ENCODE results near the gene APEH.
A peak's percentile ranks its signal among the peaks of the same experiment; 100 is the strongest.

Gene APEH

GRCh38 chr3:49712631-49713317 is 38.6 kb downstream of the APEH start:
- Histone ChIP-seq H3K9ac (ENCODE audit: low read length) (no peak overlapping the region), H3K27me3 (ENCODE audit: control insufficient read depth, insufficient read depth, low read length) (no peaks in the 10 kb centered on the region), H3K36me3 (ENCODE audit: control insufficient read depth, insufficient read depth, low read length) (no peaks in the 10 kb centered on the region), H3K4me3 (ENCODE audit: low read length) (no peak overlapping the region), H3K4me1 (ENCODE audit: control insufficient read depth, insufficient read depth, low read length) (peaks cover 7% of the 10 kb centered on the region), H3K9me3 (ENCODE audit: control insufficient read depth, low read length) (no peaks in the 10 kb centered on the region)

GRCh38 chr3:49713336-49714105 is 39.4 kb downstream of the APEH start:
- Histone ChIP-seq H3K27me3 (ENCODE audit: control insufficient read depth, insufficient read depth, low read length) (no peaks in the 10 kb centered on the region), H3K9ac (ENCODE audit: low read length) (no peak overlapping the region), H3K4me3 (ENCODE audit: low read length) (no peak overlapping the region), H3K36me3 (ENCODE audit: control insufficient read depth, insufficient read depth, low read length) (no peaks in the 10 kb centered on the region), H3K4me1 (ENCODE audit: control insufficient read depth, insufficient read depth, low read length) (peaks cover 14% of the 10 kb centered on the region), H3K9me3 (ENCODE audit: control insufficient read depth, low read length) (no peaks in the 10 kb centered on the region)

GRCh38 chr3:49714728-49715550 is 40.8 kb downstream of the APEH start:
- no peak overlapping the region for H3K4me3 ChIP-seq (ENCODE audit: low read length)
- no peaks in the 10 kb centered on the region for H3K9me3 ChIP-seq (ENCODE audit: control insufficient read depth, low read length)
- H3K27me3 ChIP-seq (ENCODE audit: control insufficient read depth, insufficient read depth, low read length) = no peaks in the 10 kb centered on the region
- H3K9ac ChIP-seq (ENCODE audit: low read length) = no peak overlapping the region
- no peaks in the 10 kb centered on the region for H3K36me3 ChIP-seq (ENCODE audit: control insufficient read depth, insufficient read depth, low read length)
- peaks cover 26% of the 10 kb centered on the region for H3K4me1 ChIP-seq (ENCODE audit: control insufficient read depth, insufficient read depth, low read length)

GRCh38 chr3:49715611-49716121 is 41.5 kb downstream of the APEH start:
- Histone ChIP-seq H3K36me3 (ENCODE audit: control insufficient read depth, insufficient read depth, low read length) (no peaks in the 10 kb centered on the region), H3K9me3 (ENCODE audit: control insufficient read depth, low read length) (no peaks in the 10 kb centered on the region), H3K9ac (ENCODE audit: low read length) (no peak overlapping the region), H3K4me1 (ENCODE audit: control insufficient read depth, insufficient read depth, low read length) (peaks cover 31% of the 10 kb centered on the region), H3K27me3 (ENCODE audit: control insufficient read depth, insufficient read depth, low read length) (no peaks in the 10 kb centered on the region), H3K4me3 (ENCODE audit: low read length) (no peak overlapping the region)

- Histone ChIP-seq H3K9ac (ENCODE audit: low read length) (no peak overlapping the region), H3K9me3 (ENCODE audit: control insufficient read depth, low read length) (no peaks in the 10 kb centered on the region), H3K4me1 (ENCODE audit: control insufficient read depth, insufficient read depth, low read length) (peaks cover 31% of the 10 kb centered on the region), H3K36me3 (ENCODE audit: control insufficient read depth, insufficient read depth, low read length) (peaks cover 4% of the 10 kb centered on the region), H3K4me3 (ENCODE audit: low read length) (no peak overlapping the region), H3K27me3 (ENCODE audit: control insufficient read depth, insufficient read depth, low read length) (no peaks in the 10 kb centered on the region)
These were observed 42.0 kb downstream of the APEH start for GRCh38 chr3:49716169-49716568.

- Histone ChIP-seq H3K4me3 (ENCODE audit: low read length) (no peak overlapping the region), H3K27me3 (ENCODE audit: control insufficient read depth, insufficient read depth, low read length) (no peaks in the 10 kb centered on the region), H3K9me3 (ENCODE audit: control insufficient read depth, low read length) (no peaks in the 10 kb centered on the region), H3K36me3 (ENCODE audit: control insufficient read depth, insufficient read depth, low read length) (peaks cover 8% of the 10 kb centered on the region), H3K4me1 (ENCODE audit: control insufficient read depth, insufficient read depth, low read length) (peaks cover 31% of the 10 kb centered on the region), H3K9ac (ENCODE audit: low read length) (no peak overlapping the region)
These were observed 42.6 kb downstream of the APEH start for GRCh38 chr3:49716691-49717210.

GRCh38 chr3:49717211-49717958 is 43.2 kb downstream of the APEH start:
- Histone ChIP-seq H3K36me3 (ENCODE audit: control insufficient read depth, insufficient read depth, low read length) (peaks cover 9% of the 10 kb centered on the region), H3K9me3 (ENCODE audit: control insufficient read depth, low read length) (no peaks in the 10 kb centered on the region), H3K27me3 (ENCODE audit: control insufficient read depth, insufficient read depth, low read length) (no peaks in the 10 kb centered on the region), H3K4me3 (ENCODE audit: low read length) (no peak overlapping the region), H3K9ac (ENCODE audit: low read length) (no peak overlapping the region), H3K4me1 (ENCODE audit: control insufficient read depth, insufficient read depth, low read length) (peaks cover 36% of the 10 kb centered on the region)

GRCh38 chr3:49717959-49718857 is 44.1 kb downstream of the APEH start:
- H3K4me1 ChIP-seq (ENCODE audit: control insufficient read depth, insufficient read depth, low read length) = peaks cover 44% of the 10 kb centered on the region

GRCh38 chr3:49718858-49719213 is 44.7 kb downstream of the APEH start:
- Histone ChIP-seq H3K4me3 (ENCODE audit: low read length) (peak overlapping the region; percentile 31), H3K36me3 (ENCODE audit: control insufficient read depth, insufficient read depth, low read length) (peaks cover 15% of the 10 kb centered on the region), H3K27me3 (ENCODE audit: control insufficient read depth, insufficient read depth, low read length) (no peaks in the 10 kb centered on the region), H3K4me1 (ENCODE audit: control insufficient read depth, insufficient read depth, low read length) (peaks cover 44% of the 10 kb centered on the region), H3K9ac (ENCODE audit: low read length) (peak overlapping the region; percentile 10), H3K9me3 (ENCODE audit: control insufficient read depth, low read length) (no peaks in the 10 kb centered on the region)

More at GRCh38 chr3:49717959-49718857, 44.1 kb downstream of the APEH start:
- no peak overlapping the region for H3K4me3 ChIP-seq (ENCODE audit: low read length)
- peaks cover 15% of the 10 kb centered on the region for H3K36me3 ChIP-seq (ENCODE audit: control insufficient read depth, insufficient read depth, low read length)
- H3K27me3 ChIP-seq (ENCODE audit: control insufficient read depth, insufficient read depth, low read length) = no peaks in the 10 kb centered on the region
- H3K9ac ChIP-seq (ENCODE audit: low read length) = no peak overlapping the region
- no peaks in the 10 kb centered on the region for H3K9me3 ChIP-seq (ENCODE audit: control insufficient read depth, low read length)

GRCh38 chr3:49719214-49719884 is 45.2 kb downstream of the APEH start, which contains the start of gene AMIGO3:
Gene AMIGO3, minus strand, starts transcription at chr3:49719684. Its CDS starts 219 bp downstream, at chr3:49719465.
- Histone ChIP-seq H3K4me3 (ENCODE audit: low read length) (peak within 1 kb of the TSS; percentile 31), H3K36me3 (ENCODE audit: control insufficient read depth, insufficient read depth, low read length) (peaks cover 15% of the 10 kb centered on the region), H3K9me3 (ENCODE audit: control insufficient read depth, low read length) (no peaks in the 10 kb centered on the region), H3K9ac (ENCODE audit: low read length) (peak within 1 kb of the TSS; percentile 10), H3K27me3 (ENCODE audit: control insufficient read depth, insufficient read depth, low read length) (no peaks in the 10 kb centered on the region), H3K4me1 (ENCODE audit: control insufficient read depth, insufficient read depth, low read length) (peaks cover 47% of the 10 kb centered on the region)
